GM19025 (cell line): Measurements from ENCODE around the gene RPS19BP1.

Source experiments
- ATAC-seq: cut with Tn5 transposase; IDR thresholded peaks from one replicate; pipeline ENCODE4 v1.9.1; 2021; ENCODE audit warnings: mild to moderate bottlenecking, low read depth, moderate library complexity; ENCODE audit not compliant: unreplicated experiment

Gene RPS19BP1

DNA sequence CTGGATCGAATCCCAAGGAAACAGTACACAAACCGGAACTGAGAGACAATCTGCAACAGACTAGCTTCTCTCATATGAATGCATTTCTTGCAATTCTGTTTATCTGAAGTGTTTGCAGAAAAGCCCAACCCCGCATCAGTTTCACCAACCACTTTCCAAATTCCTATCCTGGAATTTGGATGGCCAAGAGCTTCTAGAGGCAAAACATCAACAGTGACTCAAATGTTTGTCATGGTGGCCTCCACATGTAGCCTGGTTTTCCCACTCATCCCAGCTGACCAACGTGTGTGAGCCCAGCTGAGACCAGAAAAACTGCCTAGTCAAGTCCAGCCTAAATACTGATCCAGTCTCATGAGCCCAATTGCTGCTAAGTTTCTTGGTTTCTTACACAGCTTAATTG is 38.8 kb downstream of the RPS19BP1 start:
- no peak for ATAC-seq

- ATAC-seq: no peak
These were observed 40.4 kb downstream of the RPS19BP1 start for GRCh38 chr22:39492186-39492585.

- ATAC-seq: no peak
These were observed 40.9 kb downstream of the RPS19BP1 start for GRCh38 chr22:39491696-39492095.

- no peak for ATAC-seq
These were observed 41.4 kb downstream of the RPS19BP1 start for GRCh38 chr22:39490966-39491680.

DNA sequence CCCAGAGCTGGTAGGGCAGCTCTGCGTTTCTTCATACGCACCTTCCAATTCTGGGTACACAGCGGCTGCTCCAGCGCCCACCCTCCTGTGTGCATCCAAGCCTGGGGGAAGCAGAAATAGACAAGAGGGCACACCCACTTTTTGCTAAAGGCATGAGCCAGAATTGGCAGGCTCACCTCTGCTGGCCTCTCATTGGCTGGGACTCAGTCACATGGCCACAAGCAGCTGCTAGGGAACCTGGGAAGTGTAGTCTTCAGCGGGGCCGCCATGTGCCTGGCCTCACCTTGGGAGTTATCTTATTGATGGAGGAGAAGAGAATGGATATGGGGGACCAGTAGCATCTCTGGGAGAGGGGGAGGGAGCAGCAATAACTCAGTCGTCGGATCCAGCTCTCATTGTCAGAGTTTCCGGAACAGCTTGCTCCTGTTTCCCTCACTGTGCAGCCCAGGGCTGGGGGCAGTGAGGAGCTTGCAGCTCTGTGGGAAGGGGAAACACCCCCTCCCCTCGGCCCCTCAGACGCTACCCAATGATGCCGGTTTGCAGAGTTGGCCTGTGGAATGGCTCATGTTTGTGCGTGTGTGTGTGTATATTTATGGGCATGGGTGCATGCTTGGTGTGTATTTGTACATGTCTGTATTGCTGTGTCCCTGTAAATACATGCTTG is 42.3 kb downstream of the RPS19BP1 start:
- peak; percentile 83 for ATAC-seq

DNA sequence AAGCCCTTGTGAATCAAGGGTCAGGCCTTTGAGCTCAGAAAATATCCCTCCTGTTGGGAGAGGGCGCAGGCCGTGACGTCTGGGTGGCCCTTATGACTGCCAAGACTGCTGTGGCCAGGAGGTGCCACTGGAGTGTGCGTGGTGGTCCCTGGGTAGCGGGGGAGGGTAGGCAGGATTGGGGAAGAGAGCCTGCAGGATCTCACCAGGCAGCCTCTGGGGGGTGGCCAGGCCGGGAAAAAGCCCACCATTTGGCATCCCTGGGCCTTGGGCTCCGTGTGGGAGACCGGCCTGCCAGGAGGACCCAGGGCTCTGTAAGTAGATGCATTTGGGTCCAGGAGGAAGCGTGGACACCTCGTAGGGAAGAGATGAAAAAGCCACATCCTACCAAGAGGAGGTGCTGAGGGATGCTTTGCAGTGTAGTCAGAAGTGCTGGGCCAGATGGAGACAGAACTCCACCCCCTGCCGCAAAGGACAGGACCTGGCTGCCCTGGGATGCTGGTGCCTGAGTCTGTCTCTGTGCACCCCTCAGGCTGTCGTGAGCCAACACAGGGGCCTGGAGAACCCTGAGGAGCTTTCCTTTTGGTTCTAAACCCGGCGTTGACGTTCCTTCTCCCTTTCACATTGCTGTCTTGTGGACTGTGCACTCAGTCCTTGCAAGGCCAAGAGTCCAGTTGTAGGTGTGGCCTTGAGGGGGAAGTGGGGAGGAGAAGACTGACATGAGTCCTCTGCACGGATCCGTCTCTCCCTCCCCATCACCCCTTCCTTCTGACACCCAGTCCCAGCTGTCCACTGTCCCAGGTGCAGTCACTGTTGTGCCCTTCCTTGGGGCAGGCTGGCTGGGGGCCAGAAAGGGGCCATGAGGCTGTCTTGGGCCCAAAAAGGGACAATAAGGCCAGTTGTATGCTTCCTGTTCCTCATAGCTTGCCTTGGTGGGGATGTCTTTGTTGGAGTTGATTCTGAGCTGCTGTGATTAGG is 43.2 kb downstream of the RPS19BP1 start:
- ATAC-seq: no peak

GRCh38 chr22:39488563-39489083 is 43.9 kb downstream of the RPS19BP1 start:
- no peak for ATAC-seq

DNA sequence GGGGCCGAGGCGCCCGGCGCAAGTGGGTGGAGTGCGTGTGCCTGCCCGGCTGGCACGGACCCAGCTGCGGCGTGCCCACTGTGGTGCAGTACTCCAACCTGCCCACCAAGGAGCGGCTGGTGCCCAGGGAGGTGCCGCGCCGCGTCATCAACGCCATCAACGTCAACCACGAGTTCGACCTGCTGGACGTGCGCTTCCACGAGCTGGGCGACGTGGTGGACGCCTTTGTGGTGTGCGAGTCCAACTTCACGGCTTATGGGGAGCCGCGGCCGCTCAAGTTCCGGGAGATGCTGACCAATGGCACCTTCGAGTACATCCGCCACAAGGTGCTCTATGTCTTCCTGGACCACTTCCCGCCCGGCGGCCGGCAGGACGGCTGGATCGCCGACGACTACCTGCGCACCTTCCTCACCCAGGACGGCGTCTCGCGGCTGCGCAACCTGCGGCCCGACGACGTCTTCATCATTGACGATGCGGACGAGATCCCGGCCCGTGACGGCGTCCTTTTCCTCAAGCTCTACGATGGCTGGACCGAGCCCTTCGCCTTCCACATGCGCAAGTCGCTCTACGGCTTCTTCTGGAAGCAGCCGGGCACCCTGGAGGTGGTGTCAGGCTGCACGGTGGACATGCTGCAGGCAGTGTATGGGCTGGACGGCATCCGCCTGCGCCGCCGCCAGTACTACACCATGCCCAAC is 44.6 kb downstream of the RPS19BP1 start:
- no peak for ATAC-seq

- ATAC-seq: no peak
These were observed 45.4 kb downstream of the RPS19BP1 start for GRCh38 chr22:39486951-39487825.

DNA sequence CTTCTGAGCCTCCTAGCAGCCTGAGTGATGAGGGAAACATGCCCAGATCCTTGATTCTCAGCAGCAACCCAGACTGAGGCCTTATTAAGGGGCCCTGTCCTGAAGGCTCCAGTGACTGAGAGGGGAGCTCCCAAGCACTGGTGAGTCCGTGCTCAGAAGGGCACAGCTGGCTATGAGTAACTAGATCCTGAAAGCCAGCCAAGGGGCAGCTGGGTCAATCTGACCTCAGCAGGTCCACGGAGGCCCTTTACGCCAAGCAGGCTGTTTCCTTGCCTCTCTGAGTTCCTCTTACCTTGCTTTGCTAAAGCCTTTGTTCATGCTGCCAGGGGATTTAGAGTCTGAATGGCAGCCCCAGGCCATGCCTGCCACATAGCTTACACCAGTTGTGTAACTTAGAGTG is 49.8 kb downstream of the RPS19BP1 start:
- ATAC-seq: no peak

GRCh38 chr22:39481595-39481994 is 51.0 kb downstream of the RPS19BP1 start:
- ATAC-seq: no peak

DNA sequence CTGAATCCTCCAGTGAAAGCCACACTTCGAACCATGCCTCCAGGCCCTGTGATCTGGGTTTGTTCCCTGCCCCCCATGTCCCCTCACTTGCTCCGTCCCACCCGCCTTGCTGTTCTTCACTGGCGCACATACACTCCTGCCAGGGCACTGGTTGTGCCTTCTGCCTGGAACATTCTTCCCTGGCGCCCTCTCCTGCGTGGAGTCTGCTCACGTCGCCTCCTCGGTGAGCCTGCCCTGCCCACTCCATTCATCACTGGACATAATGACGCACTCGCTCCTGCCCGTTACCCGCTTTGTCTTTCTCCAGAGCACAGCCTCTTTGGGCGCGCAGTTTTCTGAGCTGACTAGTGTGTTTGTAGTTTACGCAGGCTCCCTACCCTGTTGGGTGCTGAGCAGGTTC is 51.5 kb downstream of the RPS19BP1 start:
- ATAC-seq: no peak

- no peak for ATAC-seq
These were observed 52.0 kb downstream of the RPS19BP1 start for GRCh38 chr22:39480557-39480956.

- ATAC-seq: no peak
These were observed 53.3 kb downstream of the RPS19BP1 start for GRCh38 chr22:39479254-39479653.
